COLO668 (cell line): Measurements from ENCODE around the gene ENO4.

ENCODE experiments used
- DNase-seq: peaks from one replicate; lab custom pipeline; 2025; ENCODE audit not compliant: unreplicated experiment; lab: John Stamatoyannopoulos, UW

The ENO4 gene

GRCh38 chr10:116849248-116850057 is at the start of gene ENO4:
ENO4 (plus strand) TSS chr10:116849499; CDS start chr10:116849567, 68 bp downstream.
- peak; percentile 80 for DNase-seq

- no peak for DNase-seq
These were observed 48.9 kb upstream of the ENO4 start for GRCh38 chr10:116800286-116800929.

- no peak for DNase-seq
These were observed 47.6 kb upstream of the ENO4 start for GRCh38 chr10:116801658-116802057.

GRCh38 chr10:116802474-116802873 is 46.8 kb upstream of the ENO4 start:
- no peak for DNase-seq

GRCh38 chr10:116802876-116803275 is 46.4 kb upstream of the ENO4 start:
- DNase-seq, result no peak

- DNase-seq, result no peak
These were observed 45.6 kb upstream of the ENO4 start for GRCh38 chr10:116803451-116804249.

- DNase-seq, result no peak
These were observed 40.6 kb upstream of the ENO4 start for GRCh38 chr10:116808706-116809105.

- DNase-seq, result peak; percentile 28
These were observed 39.7 kb upstream of the ENO4 start for GRCh38 chr10:116809483-116810119.

- DNase-seq, result peak; percentile 1
These were observed 39.2 kb upstream of the ENO4 start for GRCh38 chr10:116810120-116810500.

GRCh38 chr10:116810895-116811294 is 38.4 kb upstream of the ENO4 start:
- DNase-seq, result no peak

- no peak for DNase-seq
These were observed 37.6 kb upstream of the ENO4 start for GRCh38 chr10:116811691-116812090.

- DNase-seq, result peak; percentile 30
These were observed 33.5 kb upstream of the ENO4 start for GRCh38 chr10:116815641-116816415.

- DNase-seq, result no peak
These were observed 32.1 kb upstream of the ENO4 start for GRCh38 chr10:116817178-116817577.

GRCh38 chr10:116817780-116818343 is 31.4 kb upstream of the ENO4 start:
- no peak for DNase-seq

GRCh38 chr10:116819999-116820677 is 29.2 kb upstream of the ENO4 start:
- DNase-seq, result no peak

GRCh38 chr10:116825901-116826300 is 23.4 kb upstream of the ENO4 start:
- no peak for DNase-seq

GRCh38 chr10:116826803-116827202 is 22.5 kb upstream of the ENO4 start:
- no peak for DNase-seq

GRCh38 chr10:116827214-116827671 is 22.1 kb upstream of the ENO4 start:
- no peak for DNase-seq

GRCh38 chr10:116828116-116828515 is 21.2 kb upstream of the ENO4 start:
- no peak for DNase-seq
